Panc1 (cell line): Measurements from ENCODE around the gene LRRC56. TPM values are rescaled to one million over a fixed set of nuclear protein-coding genes. Genes with fewer than 3 reads are reported as not detected.

Source experiments
- ATAC-seq: fragments of 200-7000 bp; cut with Tn5 transposase; 2 replicates; pipeline ENCODE4 v1.9.1; 2020; ENCODE audit warnings: mild to moderate bottlenecking, moderate library complexity
- BruUV-seq: library from RNA; stranded (reverse); fragments of 400-500 nt; replicated peaks from 2 replicates; lab custom pipeline; 2021; lab: Mats Ljungman, UMichigan
- CTCF ChIA-PET: fragments of 300-600 bp; sonication (Branson Sonifier 250); formaldehyde crosslinking; loops from one replicate; lab custom pipeline; 2022; ENCODE audit warnings: antibody characterized with exemption; lab: Charles Lee
- POLR2A ChIA-PET: fragments of 300-600 bp; sonication (Branson Sonifier 250); formaldehyde crosslinking; loops from one replicate; lab custom pipeline; 2022; ENCODE audit warnings: antibody characterized with exemption; lab: Charles Lee
- DNase-seq: peaks from one replicate; pipeline ENCODE4 v3.0.0-alpha.2; 2010; ENCODE audit warnings: low read depth, low spot score
- H3K27ac ChIP-seq: 2 replicates; pipeline ENCODE4 v1.5.1; 2011; ENCODE audit warnings: mild to moderate bottlenecking, low read length, inconsistent platforms
- H3K27me3 ChIP-seq: fragments of 200-500 bp; sonication (Bioruptor generic); 2 replicates; pipeline ENCODE4 v1.6.0; 2014; ENCODE audit warnings: low read length, inconsistent platforms; ENCODE audit not compliant: control insufficient read depth, insufficient read depth
- H3K36me3 ChIP-seq: fragments of 200-500 bp; sonication (Bioruptor generic); 2 replicates; pipeline ENCODE4 v1.5.1; 2014; ENCODE audit warnings: inconsistent platforms, mild to moderate bottlenecking, low read length, moderate library complexity; ENCODE audit not compliant: control insufficient read depth, insufficient read depth
- H3K4me1 ChIP-seq: 2 replicates; pipeline ENCODE4 v1.5.1; 2011; ENCODE audit warnings: inconsistent platforms, mild to moderate bottlenecking, low read length, moderate library complexity; ENCODE audit not compliant: control insufficient read depth, insufficient read depth
- H3K4me3 ChIP-seq, 2 experiments: 2 replicates each; pipeline ENCODE4 v1.5.1; 2011 to 2012; ENCODE audit warnings: low read depth in 2 of 2, low read length in 2 of 2, mild to moderate bottlenecking in 2 of 2, inconsistent platforms in 1 of 2, moderate library complexity in 1 of 2
- H3K9me3 ChIP-seq: fragments of 200-500 bp; sonication (Bioruptor generic); 2 replicates; pipeline ENCODE4 v1.5.1; 2014; ENCODE audit warnings: low read depth, mild to moderate bottlenecking, inconsistent platforms, low read length, moderate library complexity; ENCODE audit not compliant: control insufficient read depth, insufficient read depth
- CTCF ChIP-seq: fragments of 450-650 bp; IDR thresholded peaks from 2 replicates; pipeline ENCODE4 v1.5.1; 2017; ENCODE audit warnings: mild to moderate bottlenecking
- POLR2AphosphoS5 ChIP-seq: IDR thresholded peaks from 2 replicates; pipeline ENCODE4 v1.6.1; 2012; ENCODE audit warnings: mild to moderate bottlenecking, low read depth, low read length, moderate library complexity
- REST ChIP-seq, 2 experiments: IDR thresholded peaks; 2 replicates each; pipeline ENCODE4 v1.6.1; 2011 to 2012; ENCODE audit warnings: low read depth in 2 of 2, control low read depth in 1 of 2, low read length in 1 of 2, mild to moderate bottlenecking in 1 of 2, moderate library complexity in 1 of 2; ENCODE audit not compliant: insufficient read depth in 1 of 2
- SIN3A ChIP-seq: IDR thresholded peaks from 2 replicates; pipeline ENCODE4 v1.6.1; 2012; ENCODE audit warnings: low read depth, mild to moderate bottlenecking, low read length, moderate library complexity, borderline replicate concordance; ENCODE audit not compliant: insufficient read depth
- TCF7L2 ChIP-seq: IDR thresholded peaks from 2 replicates; pipeline ENCODE4 v1.6.1; 2011; ENCODE audit warnings: mild to moderate bottlenecking, low read depth, low read length, inconsistent platforms
- in situ Hi-C: cut with HindIII; loops from 2 replicates; pipeline ENCODE4 v1.10.0; 2016; ENCODE audit warnings: low sequenced_read_pairs, low pct_unique_long_range_greater_than_20kb
- intact Hi-C: fragments of 100-400 bp; cut with micrococcal nuclease; formaldehyde crosslinking; loops from one replicate; pipeline ENCODE4 v1.10.0; 2022; ENCODE audit not compliant: unreplicated experiment
- total RNA-seq: library from RNA; stranded (reverse); gene quantifications from one replicate; pipeline ENCODE4 v1.2.1, GENCODE V29; 2021; ENCODE audit not compliant: unreplicated experiment

Gene LRRC56
- total RNA-seq, 1 experiment from 2014 or later = 9.8 TPM

GRCh38 chr11:489610-490185 lies 47.6 kb upstream of the LRRC56 start:
- DNase-seq = no peak
- ChIA-PET CTCF (no interaction called here), POLR2A (no interaction called here)
- TF ChIP-seq REST (IDR thresholded peaks at IDR 0.05; ENCODE audit: insufficient read depth in 1 of 2, low read depth in 2 of 2, low read length in 1 of 2) (no peak), CTCF (no peak), TCF7L2 (no peak), SIN3A (no peak), POLR2AphosphoS5 (no peak)
- H3K9me3 ChIP-seq = no peaks in the 10 kb centered on the region
- ATAC-seq = no peak
- no peak overlapping the region for H3K27ac ChIP-seq
- in situ Hi-C loops = no loop called here
- intact Hi-C loops = no loop called here
- H3K27me3 ChIP-seq = no peaks in the 10 kb centered on the region
- H3K36me3 ChIP-seq = 0 out of 2 replicates have a peak, but pooled peaks cover 4% of the 10 kb centered on the region
- H3K4me1 ChIP-seq = no peaks in the 10 kb centered on the region
- BruUV-seq = no TSS peak
- H3K4me3 ChIP-seq = no peak overlapping the region

- no TSS peak for BruUV-seq
- POLR2A ChIA-PET = no interaction called here
These were observed 47.0 kb upstream of the LRRC56 start for GRCh38 chr11:490186-490929.

More at GRCh38 chr11:490186-490929, 47.0 kb upstream of the LRRC56 start:
- Histone ChIP-seq H3K4me3 (no peak overlapping the region), H3K4me1 (no peaks in the 10 kb centered on the region), H3K9me3 (no peaks in the 10 kb centered on the region), H3K36me3 (0 out of 2 replicates have a peak, but pooled peaks cover 4% of the 10 kb centered on the region), H3K27ac (no peak overlapping the region), H3K27me3 (no peaks in the 10 kb centered on the region)
- ATAC-seq (no peak), DNase-seq (no peak)
- in situ Hi-C loops = no loop called here
- intact Hi-C loops = no loop called here
- CTCF ChIA-PET = no interaction called here
- TF ChIP-seq REST (IDR thresholded peaks at IDR 0.05; ENCODE audit: insufficient read depth in 1 of 2, low read depth in 2 of 2, low read length in 1 of 2) = no peak
- no peak for TF ChIP-seq TCF7L2
- TF ChIP-seq CTCF = no peak
- TF ChIP-seq POLR2AphosphoS5 = no peak
- no peak for TF ChIP-seq SIN3A
